Kidney capillary endothelial cell (primary cell): ENCODE measurements around the gene SOX18.

ENCODE experiments used
- DNase-seq: peaks from one replicate; pipeline ENCODE4 v3.0.0-alpha.2; 2018; ENCODE audit warnings: low spot score

The SOX18 gene

DNA sequence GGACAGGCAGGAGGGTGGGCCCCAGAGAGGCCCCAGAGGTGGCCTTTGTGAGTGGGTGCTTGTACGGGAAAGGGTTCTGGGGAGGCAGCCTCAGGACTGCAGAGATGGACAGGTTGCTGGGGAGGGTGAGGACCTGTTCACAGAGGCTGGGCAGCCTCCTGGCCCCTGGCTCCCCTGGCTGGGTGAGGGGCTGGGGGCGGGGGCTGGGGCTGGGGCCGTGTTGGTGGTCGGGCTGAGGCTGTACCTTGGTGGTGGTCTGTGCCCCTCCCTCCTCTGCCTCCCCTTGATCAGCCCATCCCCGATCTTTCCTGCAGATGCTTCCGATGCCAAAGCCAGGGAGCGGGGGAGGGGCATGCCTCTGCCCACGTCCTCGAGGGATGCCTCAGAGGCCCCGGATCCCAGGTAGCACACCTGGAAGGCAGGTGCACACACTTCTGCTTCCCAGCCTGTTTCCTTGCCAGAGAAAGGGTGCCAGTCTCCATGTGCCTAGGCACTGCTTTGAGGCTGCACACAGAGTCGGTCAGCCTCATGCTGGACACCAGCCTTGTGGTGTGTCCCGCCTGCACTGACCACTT, 18.4 kb upstream of the SOX18 start:
- no peak for DNase-seq

- DNase-seq: no peak
Measured at GRCh38 chr20:64067005-64067632, 17.7 kb upstream of the SOX18 start.

GRCh38 chr20:64065974-64066343, 16.5 kb upstream of the SOX18 start:
- no peak for DNase-seq

DNA sequence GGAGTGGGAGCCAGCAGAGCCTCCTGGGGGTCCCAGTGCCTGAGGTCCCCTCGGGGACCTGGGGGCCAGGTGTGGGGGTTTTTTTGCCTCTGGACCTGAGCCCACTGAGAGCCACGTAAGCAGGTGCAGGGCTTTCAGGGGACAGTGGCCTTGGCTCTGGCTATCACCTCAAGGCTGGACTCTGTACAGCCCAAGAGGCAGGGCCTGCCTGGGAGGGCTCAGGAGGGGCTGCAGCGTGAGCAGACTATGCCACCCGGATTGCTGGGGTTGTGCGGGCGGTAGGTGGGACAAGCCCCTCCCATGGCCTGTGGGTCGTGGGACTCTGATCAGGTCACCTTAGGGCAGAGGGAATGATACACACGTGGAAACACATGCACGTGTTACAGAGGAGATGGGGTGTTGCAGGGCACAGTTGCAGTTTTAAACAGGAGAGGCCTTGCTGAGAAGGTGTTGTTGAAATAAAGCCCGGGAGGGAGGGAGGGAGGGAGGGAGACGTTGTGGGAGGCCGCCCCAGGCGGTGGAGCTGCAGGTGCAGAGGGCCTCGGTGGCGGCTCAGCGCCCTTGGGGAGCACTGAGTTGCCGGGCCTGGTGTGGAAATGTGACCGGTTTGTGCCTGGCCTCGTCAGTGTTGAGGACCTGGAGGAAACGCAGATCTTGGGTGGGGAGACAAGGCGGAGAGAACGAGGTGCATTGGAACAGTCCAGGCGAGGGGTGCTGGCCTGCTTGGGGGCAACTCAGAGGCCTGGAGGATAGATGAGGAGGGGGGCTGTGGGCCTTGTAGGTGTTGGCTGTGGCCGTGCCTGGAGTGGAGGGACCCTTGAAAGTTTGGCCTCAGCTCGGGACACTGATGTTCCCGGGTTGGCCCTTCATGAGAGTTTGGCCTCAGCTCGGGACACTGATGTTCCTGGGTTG, 15.9 kb upstream of the SOX18 start:
- DNase-seq: no peak

DNA sequence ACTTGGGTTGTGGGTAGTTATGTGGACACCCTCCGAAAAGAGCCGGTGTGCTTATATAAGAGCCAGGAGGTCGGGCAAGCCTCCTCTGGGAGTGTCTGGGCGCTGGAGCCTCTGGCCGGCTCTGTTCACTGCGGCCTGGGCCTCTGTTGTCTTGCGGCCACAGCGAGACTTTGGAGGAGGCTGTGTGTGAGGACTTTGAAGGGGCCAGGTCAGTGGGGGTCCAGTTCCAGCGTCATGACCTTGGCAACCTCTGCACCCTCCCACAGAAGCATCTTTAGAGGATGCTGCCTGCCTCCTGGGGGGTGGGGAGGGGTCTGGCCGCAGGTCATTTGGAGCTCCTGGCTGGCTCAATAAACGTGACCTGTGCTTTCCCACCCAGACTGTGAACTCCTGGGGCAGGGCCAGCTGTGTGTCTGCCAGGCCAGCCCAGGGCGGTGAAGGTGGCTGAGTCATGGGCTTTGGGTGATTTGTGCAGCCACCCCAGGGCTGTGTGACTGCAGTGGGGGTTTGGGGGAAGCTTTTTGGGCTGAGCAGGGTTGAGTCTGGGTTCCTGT, 14.8 kb upstream of the SOX18 start:
- DNase-seq: no peak

- no peak for DNase-seq
Measured at GRCh38 chr20:64063389-64064144, 14.1 kb upstream of the SOX18 start.

DNA sequence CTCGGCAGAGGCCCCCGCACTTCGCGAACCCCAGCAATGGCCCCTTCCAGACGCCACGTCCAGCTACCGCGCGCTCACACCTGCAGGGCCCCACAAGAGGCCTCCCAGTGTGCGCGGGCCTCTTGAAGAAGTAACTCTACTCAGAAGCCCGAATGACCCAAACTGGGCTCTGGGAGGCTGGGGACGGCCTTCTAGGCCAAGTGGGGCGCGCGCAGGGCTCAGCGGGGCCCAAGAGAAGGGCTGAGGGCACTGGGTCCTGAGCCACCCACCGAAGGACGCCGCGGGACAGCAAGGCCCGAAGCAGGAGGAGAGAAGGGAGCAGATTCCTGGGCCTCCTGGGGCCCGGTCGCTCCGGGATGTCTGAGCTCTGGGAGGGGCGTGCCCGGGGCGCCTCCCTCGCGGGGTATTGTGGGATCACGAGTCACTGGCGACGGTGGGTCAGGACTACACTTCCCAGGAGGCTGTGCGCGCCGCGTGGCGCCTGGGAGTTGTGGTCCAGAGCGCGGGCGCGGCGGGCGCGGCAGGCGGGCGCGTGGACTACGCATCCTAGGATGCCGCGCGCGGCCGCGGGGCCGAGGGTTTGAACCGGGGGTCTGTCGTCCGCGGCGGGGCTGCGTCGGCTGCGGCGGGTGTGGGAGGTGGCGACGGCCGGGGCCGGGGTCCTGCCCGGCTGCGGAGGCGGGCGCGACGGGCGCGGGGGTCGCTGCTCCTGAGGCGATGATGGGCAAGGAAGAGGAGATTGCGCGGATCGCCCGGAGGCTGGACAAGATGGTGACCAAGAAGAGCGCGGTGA, 13.4 kb upstream of the SOX18 start, which contains the start of gene TCEA2:
Gene TCEA2, plus strand, starts transcription at position 603 of the 793 bp plus-strand sequence. Its CDS starts 115 bp downstream, at position 718.
- DNase-seq: peak; percentile 89

GRCh38 chr20:64062276-64062595, 12.8 kb upstream of the SOX18 start:
- DNase-seq: no peak

- no peak for DNase-seq
Measured at GRCh38 chr20:64058536-64058935, 9.1 kb upstream of the SOX18 start.

DNA sequence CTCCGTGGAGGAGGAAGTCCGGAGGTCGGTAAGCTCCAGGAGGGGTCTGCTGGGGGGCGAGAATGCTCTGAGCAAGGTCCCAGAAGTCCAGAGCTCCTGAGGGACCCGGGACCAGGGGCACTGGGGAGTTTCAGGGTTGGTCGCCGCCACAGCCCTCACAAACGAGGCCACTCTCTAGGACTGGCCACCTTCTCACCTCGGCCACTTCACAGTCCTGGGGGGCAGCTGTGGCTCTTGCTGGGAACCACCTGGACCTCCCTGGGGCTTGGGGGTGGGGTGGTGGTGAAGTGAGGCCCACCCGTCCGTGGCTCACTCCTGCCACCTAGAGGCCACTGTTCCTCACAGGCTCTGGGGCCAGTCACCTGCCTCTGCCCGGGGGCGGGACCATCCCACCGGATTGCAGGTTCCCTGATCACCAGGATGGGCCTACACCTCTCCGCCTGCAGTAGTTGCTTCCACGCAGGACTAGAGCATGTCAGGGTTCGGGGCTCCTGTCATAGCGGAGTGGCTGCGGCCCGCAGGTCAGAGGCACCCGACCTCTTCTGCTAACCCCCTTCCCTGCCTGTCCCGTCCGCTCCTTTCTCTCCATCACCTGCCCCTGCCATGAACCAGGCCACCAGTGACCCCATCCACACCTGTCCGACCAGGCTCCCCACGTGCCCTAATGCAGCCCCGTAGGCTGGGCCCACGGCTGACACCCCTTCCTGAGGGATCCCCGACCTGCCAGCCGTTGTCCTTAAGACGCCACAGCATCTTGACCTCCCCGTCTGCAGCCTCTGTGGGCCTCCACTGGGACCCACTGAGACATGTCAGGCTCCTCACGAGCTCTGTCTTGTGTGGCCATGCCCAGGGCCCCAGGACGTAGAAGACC, 8.4 kb upstream of the SOX18 start:
- DNase-seq: peak; percentile 81

GRCh38 chr20:64056889-64057627, 7.6 kb upstream of the SOX18 start:
- no peak for DNase-seq

DNA sequence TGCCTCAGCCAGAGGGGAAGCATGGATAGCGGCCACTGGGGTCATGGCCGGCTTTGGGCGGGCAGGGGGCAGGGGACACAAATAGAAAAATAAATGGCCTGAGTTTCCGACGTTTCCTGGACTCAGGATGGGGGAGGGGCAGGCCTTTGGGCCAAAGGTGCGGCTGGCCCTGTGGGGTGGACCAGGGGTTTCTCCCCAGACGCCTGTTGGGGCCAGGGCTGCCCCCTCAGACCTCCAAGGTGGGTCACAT, 7.1 kb upstream of the SOX18 start:
- no peak for DNase-seq

GRCh38 chr20:64055893-64056638, 6.6 kb upstream of the SOX18 start:
- DNase-seq: peak; percentile 92

GRCh38 chr20:64055396-64055892, 6.0 kb upstream of the SOX18 start:
- no peak for DNase-seq

- DNase-seq: peak; percentile 97
Measured at GRCh38 chr20:64053841-64054661, 4.6 kb upstream of the SOX18 start.

- DNase-seq: no peak
Measured at GRCh38 chr20:64052987-64053840, 3.8 kb upstream of the SOX18 start.

- no peak for DNase-seq
Measured at GRCh38 chr20:64052326-64052722, 2.9 kb upstream of the SOX18 start.
